B cell (primary cell): ENCODE data around the gene IFNL3. TPM values are rescaled to one million over a fixed set of nuclear protein-coding genes. Genes with fewer than 3 reads are reported as not detected.

Experiments
- ATAC-seq: fragments of 200-7000 bp; cut with Tn5 transposase; one replicate; pipeline ENCODE4 v1.10.0; 2021; ENCODE audit warnings: low read depth, mild to moderate bottlenecking, moderate number of reproducible peaks, moderate library complexity
- CTCF ChIA-PET: fragments of 350-600 bp; sonication (Branson Sonifier 250); formaldehyde crosslinking; loops from one replicate; lab custom pipeline; 2021; ENCODE audit warnings: antibody characterized with exemption, inconsistent platforms; lab: Charles Lee
- POLR2A ChIA-PET: fragments of 350-600 bp; sonication (Branson Sonifier 250); formaldehyde crosslinking; loops from one replicate; lab custom pipeline; 2021; ENCODE audit warnings: antibody characterized with exemption; lab: Charles Lee
- DNase-seq: peaks from one replicate; pipeline ENCODE4 v3.0.0; 2013
- H2AFZ ChIP-seq: 2 replicates; pipeline ENCODE4 v1.6.1; 2012; ENCODE audit warnings: mild to moderate bottlenecking, low read depth, low read length; ENCODE audit not compliant: insufficient read depth, poor library complexity, severe bottlenecking
- H3K27ac ChIP-seq, 2 donors: 1 replicate in 1 of 2; 2 replicates in 1 of 2; pipeline ENCODE4 v1.5.1; 2012 to 2013; ENCODE audit warnings: low read length in 2 of 2, mild to moderate bottlenecking in 2 of 2, moderate library complexity in 1 of 2
- H3K27me3 ChIP-seq, 4 experiments: fragments of 200-600 bp in 1 of 4; sonication (generic) in 1 of 4; replicated peaks in 1 of 4; 1 replicate in 2 of 4; 2 replicates in 2 of 4; pipeline versions ENCODE4 v1.6.1 to v1.7.0; 2013 to 2016; ENCODE audit warnings: low read length in 3 of 4, mild to moderate bottlenecking in 2 of 4, mixed read lengths in 1 of 4, moderate library complexity in 1 of 4; ENCODE audit not compliant: insufficient read depth in 4 of 4, control insufficient read depth in 3 of 4; ENCODE audit errors: control extremely low read depth in 1 of 4
- H3K36me3 ChIP-seq, 2 experiments: replicated peaks in 1 of 2; 1 replicate in 1 of 2; 2 replicates in 1 of 2; pipeline versions ENCODE4 v1.6.1 to v1.7.1; 2013; ENCODE audit warnings: low read length in 1 of 2; ENCODE audit not compliant: insufficient read depth in 2 of 2, control insufficient read depth in 1 of 2; ENCODE audit errors: control extremely low read depth in 1 of 2, extremely low read depth in 1 of 2
- H3K4me1 ChIP-seq, 2 donors: fragments of 200-600 bp in 1 of 2; sonication (generic) in 1 of 2; 1 replicate in 1 of 2; 2 replicates in 1 of 2; pipeline versions ENCODE4 v1.5.1 to v1.6.1; 2013 to 2017; ENCODE audit warnings: low read length in 2 of 2; ENCODE audit not compliant: control insufficient read depth in 2 of 2, insufficient read depth in 2 of 2
- H3K4me2 ChIP-seq: replicated peaks from 2 replicates; pipeline ENCODE3; 2012; ENCODE audit warnings: mild to moderate bottlenecking, low read depth, low read length; ENCODE audit not compliant: poor library complexity, severe bottlenecking
- H3K4me3 ChIP-seq, 5 experiments: fragments of 200-600 bp in 1 of 5; sonication (generic) in 1 of 5; 1 replicate in 3 of 5; 2 replicates in 2 of 5; pipeline versions ENCODE4 v1.5.1 to v1.7.0; 2011 to 2016; ENCODE audit warnings: low read length in 4 of 5, mild to moderate bottlenecking in 4 of 5, low read depth in 2 of 5, control low read depth in 1 of 5, moderate library complexity in 1 of 5; ENCODE audit not compliant: insufficient read depth in 1 of 5; ENCODE audit errors: control extremely low read depth in 1 of 5, extremely low read depth in 1 of 5
- H3K79me2 ChIP-seq: fragments of 200-600 bp; sonication (generic); one replicate; pipeline ENCODE4 v1.6.0; 2016; ENCODE audit warnings: low read length; ENCODE audit not compliant: control insufficient read depth, insufficient read depth
- H3K9ac ChIP-seq: fragments of 200-600 bp; sonication (generic); 2 replicates; pipeline ENCODE4 v1.6.1; 2017; ENCODE audit warnings: mild to moderate bottlenecking, low read length, moderate library complexity
- H3K9me3 ChIP-seq, 3 donors: one replicate each; pipeline versions ENCODE4 v1.6.1 to v1.7.1; 2013; ENCODE audit warnings: low read length in 2 of 3; ENCODE audit not compliant: control insufficient read depth in 2 of 3, insufficient read depth in 1 of 3; ENCODE audit errors: control extremely low read depth in 1 of 3
- H4K20me1 ChIP-seq: 2 replicates; pipeline ENCODE4 v1.6.0; 2012; ENCODE audit warnings: mild to moderate bottlenecking, low read length; ENCODE audit not compliant: insufficient read depth, control insufficient read depth, poor library complexity, severe bottlenecking
- H3K27ac Mint-ChIP-seq: one replicate; pipeline ENCODE4 v1.8.0; 2021; ENCODE audit warnings: mixed read lengths
- H3K27me3 Mint-ChIP-seq: one replicate; pipeline ENCODE4 v1.8.0; 2021; ENCODE audit warnings: mixed read lengths
- H3K4me1 Mint-ChIP-seq: one replicate; pipeline ENCODE4 v1.8.0; 2021; ENCODE audit warnings: mixed read lengths
- H3K4me3 Mint-ChIP-seq: one replicate; pipeline ENCODE4 v1.8.0; 2021; ENCODE audit warnings: mixed read lengths
- H3K9me3 Mint-ChIP-seq: one replicate; pipeline ENCODE4 v1.8.0; 2022; ENCODE audit warnings: mixed read lengths; ENCODE audit not compliant: insufficient read depth
- EZH2 ChIP-seq: IDR thresholded peaks from 2 replicates; pipeline ENCODE4 v1.6.1; 2012; ENCODE audit warnings: borderline replicate concordance, low read depth, mild to moderate bottlenecking, moderate library complexity, low read length; ENCODE audit not compliant: insufficient read depth, poor library complexity, severe bottlenecking
- WGBS: methylation state at CpG from one replicate; pipeline ENCODE4 v1.1.5; 2013; ENCODE audit warnings: missing lambda C conversion rate; ENCODE audit not compliant: insufficient coverage; 5-methylcytosine and 5-hydroxymethylcytosine counted together
- intact Hi-C: fragments of 100-400 bp; cut with micrococcal nuclease; formaldehyde crosslinking; loops from one replicate; pipeline ENCODE4 v1.10.0; 2022
- polyA plus RNA-seq: library from polyadenylated mRNA; depleted of rRNA; stranded (reverse); fragments of >200 nt; gene quantifications from 2 replicates; pipeline ENCODE4 v1.2.3, GENCODE V29; 2012
- total RNA-seq, 2 donors: library from RNA; stranded (reverse); fragments of 120-200 nt in 1 of 2; gene quantifications; 1 replicate in 1 of 2; 2 replicates in 1 of 2; pipeline versions ENCODE4 v1.2.3 to v1.2.4, GENCODE V29; 2013 to 2022
- TF ChIP-seq, protein P1 (sequence below): fragments of 200-600 bp; IDR thresholded peaks from one replicate; pipeline ENCODE4 v1.8.0; 2022; ENCODE audit warnings: antibody characterized with exemption, mild to moderate bottlenecking

The IFNL3 gene
- total and polyA plus RNA-seq, 2 donors (not counting 1 experiment from before 2014, with no cell fraction given), result not detected

DNA sequence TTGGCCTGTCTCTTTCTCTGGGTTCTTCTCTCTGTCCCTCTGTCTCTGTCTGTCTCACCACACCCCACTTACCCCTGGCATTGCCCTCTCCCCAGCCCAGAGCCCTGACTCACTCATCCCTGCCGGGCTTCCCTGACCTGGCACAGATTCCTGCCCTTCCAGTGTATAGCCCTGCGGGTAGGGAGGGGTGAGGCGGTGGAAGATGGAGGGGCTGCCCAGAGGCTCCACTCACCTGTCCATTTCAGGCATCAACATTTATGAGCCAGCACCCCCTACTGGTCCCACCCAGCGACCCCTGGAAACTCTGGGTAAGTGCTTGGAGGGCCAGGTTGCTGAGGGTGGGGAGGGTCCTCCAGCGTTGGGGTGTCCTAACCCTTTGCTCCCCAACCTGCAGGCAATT lies 47.0 kb downstream of the IFNL3 start:
- H3K79me2 ChIP-seq, result no peaks in the 10 kb centered on the region
- H3K9ac ChIP-seq, result no peak overlapping the region
- ATAC-seq (no peak), DNase-seq (no peak)
- H2AFZ ChIP-seq, result no peak overlapping the region
- WGBS, result 55% methylated on average over 1 of the region's 5 CpGs
- Mint-ChIP-seq H3K27ac (no peak overlapping the region), H3K4me1 (peaks cover 13% of the 10 kb centered on the region), H3K27me3 (peaks cover 68% of the 10 kb centered on the region), H3K4me3 (no peak overlapping the region), H3K9me3 (no peaks in the 10 kb centered on the region)
- intact Hi-C loops, result no loop called here
- H3K4me2 ChIP-seq, result no peak overlapping the region
- no peaks in the 10 kb centered on the region for H3K36me3 ChIP-seq
- no peaks in the 10 kb centered on the region for H3K9me3 ChIP-seq
- TF ChIP-seq EZH2, result no peak
- TF ChIP-seq, protein P1, sequence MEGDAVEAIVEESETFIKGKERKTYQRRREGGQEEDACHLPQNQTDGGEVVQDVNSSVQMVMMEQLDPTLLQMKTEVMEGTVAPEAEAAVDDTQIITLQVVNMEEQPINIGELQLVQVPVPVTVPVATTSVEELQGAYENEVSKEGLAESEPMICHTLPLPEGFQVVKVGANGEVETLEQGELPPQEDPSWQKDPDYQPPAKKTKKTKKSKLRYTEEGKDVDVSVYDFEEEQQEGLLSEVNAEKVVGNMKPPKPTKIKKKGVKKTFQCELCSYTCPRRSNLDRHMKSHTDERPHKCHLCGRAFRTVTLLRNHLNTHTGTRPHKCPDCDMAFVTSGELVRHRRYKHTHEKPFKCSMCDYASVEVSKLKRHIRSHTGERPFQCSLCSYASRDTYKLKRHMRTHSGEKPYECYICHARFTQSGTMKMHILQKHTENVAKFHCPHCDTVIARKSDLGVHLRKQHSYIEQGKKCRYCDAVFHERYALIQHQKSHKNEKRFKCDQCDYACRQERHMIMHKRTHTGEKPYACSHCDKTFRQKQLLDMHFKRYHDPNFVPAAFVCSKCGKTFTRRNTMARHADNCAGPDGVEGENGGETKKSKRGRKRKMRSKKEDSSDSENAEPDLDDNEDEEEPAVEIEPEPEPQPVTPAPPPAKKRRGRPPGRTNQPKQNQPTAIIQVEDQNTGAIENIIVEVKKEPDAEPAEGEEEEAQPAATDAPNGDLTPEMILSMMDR, result no peak
- H4K20me1 ChIP-seq, result no peaks in the 10 kb centered on the region
- ChIA-PET POLR2A (no interaction called here), CTCF (no interaction called here)
- H3K4me1 ChIP-seq, result peaks cover 0 to 18% of the 10 kb centered on the region in 2 donors
- peaks cover 0 to 65% (median 19%) of the 10 kb centered on the region in 4 experiments for H3K27me3 ChIP-seq
- H3K4me3 ChIP-seq, result no peak overlapping the region
- H3K27ac ChIP-seq, result no peak overlapping the region

DNA sequence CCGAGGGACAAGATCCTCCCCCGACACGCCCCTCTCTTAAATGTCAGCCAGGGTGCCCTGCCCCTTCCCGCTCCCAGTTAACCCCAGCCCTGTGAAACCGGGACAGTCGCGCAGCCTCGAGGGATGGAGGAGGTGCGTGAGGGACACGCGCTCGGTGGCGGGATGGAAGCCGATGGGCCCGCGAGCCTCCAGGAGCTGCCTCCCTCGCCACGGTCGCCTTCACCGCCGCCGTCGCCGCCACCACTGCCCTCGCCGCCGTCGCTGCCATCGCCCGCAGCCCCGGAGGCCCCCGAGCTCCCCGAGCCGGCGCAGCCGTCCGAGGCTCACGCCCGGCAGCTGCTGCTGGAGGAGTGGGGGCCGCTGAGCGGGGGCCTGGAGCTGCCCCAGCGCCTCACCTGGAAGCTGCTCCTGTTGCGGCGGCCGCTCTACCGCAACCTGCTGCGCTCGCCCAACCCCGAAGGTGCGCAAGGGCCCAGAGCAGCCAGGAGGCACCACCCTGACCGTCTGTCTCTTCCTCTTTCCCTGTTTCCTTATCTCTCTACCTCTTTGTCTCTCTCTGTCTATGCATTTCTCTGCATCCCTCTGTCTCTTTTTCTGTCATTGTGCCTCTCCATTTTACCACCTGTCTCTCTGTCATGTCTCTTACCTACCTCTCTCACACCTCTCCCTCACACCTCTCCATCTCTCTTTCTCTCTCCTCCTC lies 47.8 kb downstream of the IFNL3 start, which contains the start of gene NCCRP1:
Gene NCCRP1, plus strand, starts transcription at position 105 of the 703 bp plus-strand sequence. Its CDS starts 19 bp downstream, at position 124.
- H4K20me1 ChIP-seq, result no peaks in the 10 kb centered on the region
- ChIA-PET POLR2A (no interaction called here), CTCF (no interaction called here)
- TF ChIP-seq, protein P1, result no peak
- TF ChIP-seq EZH2, result no peak
- peak within 1 kb of the TSS; percentile 64 for H3K4me2 ChIP-seq
- Mint-ChIP-seq H3K4me3 (peak within 1 kb of the TSS; percentile 62), H3K27ac (no peak within 1 kb of the TSS), H3K9me3 (no peaks in the 10 kb centered on the region), H3K27me3 (peaks cover 64% of the 10 kb centered on the region), H3K4me1 (peaks cover 13% of the 10 kb centered on the region)
- H3K9me3 ChIP-seq, result no peaks in the 10 kb centered on the region
- ATAC-seq (no peak), DNase-seq (no peak)
- H3K27me3 ChIP-seq, result peaks cover 0 to 62% (median 16%) of the 10 kb centered on the region in 4 experiments
- H3K9ac ChIP-seq, result no peak within 1 kb of the TSS
- peak within 1 kb of the TSS; percentile 46 for H2AFZ ChIP-seq
- H3K4me3 ChIP-seq, result peak within 1 kb of the TSS in 2 of 5 experiments; percentile 1 to 7
- H3K4me1 ChIP-seq, result peaks cover 0 to 18% of the 10 kb centered on the region in 2 donors
- 7% methylated on average over 49 of the region's 51 CpGs for WGBS
- intact Hi-C loops, result no loop called here
- no peaks in the 10 kb centered on the region for H3K79me2 ChIP-seq
- H3K27ac ChIP-seq, result no peak within 1 kb of the TSS
- no peaks in the 10 kb centered on the region for H3K36me3 ChIP-seq
